Tibial nerve (tissue), 4 donors: ENCODE results near the gene BICDL1. TPM values are rescaled to one million over a fixed set of nuclear protein-coding genes. Genes with fewer than 3 reads are reported as not detected.

Experiments used
- DNase-seq, 2 donors: peaks; one replicate each; pipeline ENCODE4 v3.0.0-alpha.2; 2019; ENCODE audit warnings: low spot score in 2 of 2
- H3K27ac ChIP-seq, 4 donors: fragments of 200-600 bp; sonication (generic) in 3 of 4; one replicate each; pipeline ENCODE4 v1.5.1; 2017 to 2019; ENCODE audit warnings: mild to moderate bottlenecking in 1 of 4
- H3K27me3 ChIP-seq, 2 donors: fragments of 200-600 bp; sonication (generic) in 1 of 2; one replicate each; pipeline versions ENCODE4 v1.5.1 to v1.6.0; 2017 to 2019
- H3K36me3 ChIP-seq, 3 donors: fragments of 200-600 bp; sonication (generic); one replicate each; pipeline ENCODE4 v1.5.1; 2018 to 2019
- H3K4me1 ChIP-seq, 4 donors: fragments of 200-600 bp; sonication (generic) in 3 of 4; one replicate each; pipeline ENCODE4 v1.5.1; 2017 to 2019
- H3K4me3 ChIP-seq, 4 donors: fragments of 200-600 bp; sonication (generic) in 3 of 4; one replicate each; pipeline ENCODE4 v1.5.1; 2017 to 2019; ENCODE audit warnings: mild to moderate bottlenecking in 1 of 4, moderate library complexity in 1 of 4
- H3K9me3 ChIP-seq, 4 donors: fragments of 200-600 bp; sonication (generic) in 3 of 4; one replicate each; pipeline ENCODE4 v1.5.1; 2017 to 2019
- EP300 ChIP-seq, 2 donors: sonication (generic); formaldehyde crosslinking; IDR thresholded peaks; one replicate each; pipeline ENCODE4 v1.6.1; 2017; ENCODE audit warnings: antibody characterized with exemption in 2 of 2, mild to moderate bottlenecking in 1 of 2
- POLR2A ChIP-seq, 2 donors: fragments of 450-650 bp; IDR thresholded peaks; one replicate each; pipeline ENCODE4 v1.6.1; 2017; ENCODE audit warnings: antibody characterized with exemption in 2 of 2, mild to moderate bottlenecking in 2 of 2, moderate library complexity in 2 of 2
- WGBS, 2 donors: methylation state at CpG; one replicate each; pipeline ENCODE4 v1.1.5; 2018; 5-methylcytosine and 5-hydroxymethylcytosine counted together
- total RNA-seq, 4 donors: library from RNA; depleted of rRNA; stranded (reverse); fragments of >200 nt; gene quantifications; one replicate each; pipeline ENCODE4 v1.1.0, GENCODE V29; 2016
- TF ChIP-seq, protein P1 (sequence below), 5 experiments: fragments of 200-600 bp in 3 of 5; fragments of 450-650 bp in 2 of 5; sonication (generic) in 3 of 5; IDR thresholded peaks; one replicate each; pipeline ENCODE4 v1.5.1; 2016 to 2019; ENCODE audit warnings: antibody characterized with exemption in 5 of 5, mild to moderate bottlenecking in 3 of 5, moderate library complexity in 2 of 5

Gene BICDL1
- total RNA-seq, 4 donors from 2014 or later = 0.66 to 1.5 (median 1.4) TPM; not detected in 1

DNA sequence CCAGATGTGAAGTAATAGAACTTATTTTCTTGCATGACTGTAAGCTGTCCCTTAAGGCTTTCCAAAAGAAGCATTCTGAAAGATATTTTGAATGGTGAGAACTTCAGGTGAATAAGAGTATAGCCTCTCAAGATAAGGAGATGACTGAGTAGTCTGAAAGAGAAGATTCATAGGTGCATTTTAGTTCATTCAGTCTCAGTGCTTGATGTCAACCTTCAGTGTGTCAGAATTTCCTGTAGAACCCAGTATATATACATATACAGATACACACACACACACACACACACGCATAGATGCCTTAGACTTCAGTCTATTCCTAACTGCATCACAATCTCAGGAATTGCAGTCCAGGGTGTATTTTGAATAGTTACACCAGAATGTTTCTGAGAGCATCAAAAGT lies 7.4 kb downstream of the BICDL1 start:
- 88 to 94% methylated on average over 1 of the region's 1 CpG for WGBS, 2 donors
- Histone ChIP-seq H3K4me3 (no peak overlapping the region), H3K27ac (no peak overlapping the region), H3K4me1 (no peaks in the 10 kb centered on the region), H3K27me3 (peaks cover 0 to 9% of the 10 kb centered on the region in 2 donors), H3K36me3 (no peaks in the 10 kb centered on the region), H3K9me3 (no peaks in the 10 kb centered on the region)
- TF ChIP-seq POLR2A (IDR thresholded peaks at IDR 0.05) = no peak
- no peak for TF ChIP-seq EP300 (IDR thresholded peaks at IDR 0.05)
- TF ChIP-seq, protein P1, sequence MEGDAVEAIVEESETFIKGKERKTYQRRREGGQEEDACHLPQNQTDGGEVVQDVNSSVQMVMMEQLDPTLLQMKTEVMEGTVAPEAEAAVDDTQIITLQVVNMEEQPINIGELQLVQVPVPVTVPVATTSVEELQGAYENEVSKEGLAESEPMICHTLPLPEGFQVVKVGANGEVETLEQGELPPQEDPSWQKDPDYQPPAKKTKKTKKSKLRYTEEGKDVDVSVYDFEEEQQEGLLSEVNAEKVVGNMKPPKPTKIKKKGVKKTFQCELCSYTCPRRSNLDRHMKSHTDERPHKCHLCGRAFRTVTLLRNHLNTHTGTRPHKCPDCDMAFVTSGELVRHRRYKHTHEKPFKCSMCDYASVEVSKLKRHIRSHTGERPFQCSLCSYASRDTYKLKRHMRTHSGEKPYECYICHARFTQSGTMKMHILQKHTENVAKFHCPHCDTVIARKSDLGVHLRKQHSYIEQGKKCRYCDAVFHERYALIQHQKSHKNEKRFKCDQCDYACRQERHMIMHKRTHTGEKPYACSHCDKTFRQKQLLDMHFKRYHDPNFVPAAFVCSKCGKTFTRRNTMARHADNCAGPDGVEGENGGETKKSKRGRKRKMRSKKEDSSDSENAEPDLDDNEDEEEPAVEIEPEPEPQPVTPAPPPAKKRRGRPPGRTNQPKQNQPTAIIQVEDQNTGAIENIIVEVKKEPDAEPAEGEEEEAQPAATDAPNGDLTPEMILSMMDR (IDR thresholded peaks at IDR 0.05) = no peak
- no peak for DNase-seq

DNA sequence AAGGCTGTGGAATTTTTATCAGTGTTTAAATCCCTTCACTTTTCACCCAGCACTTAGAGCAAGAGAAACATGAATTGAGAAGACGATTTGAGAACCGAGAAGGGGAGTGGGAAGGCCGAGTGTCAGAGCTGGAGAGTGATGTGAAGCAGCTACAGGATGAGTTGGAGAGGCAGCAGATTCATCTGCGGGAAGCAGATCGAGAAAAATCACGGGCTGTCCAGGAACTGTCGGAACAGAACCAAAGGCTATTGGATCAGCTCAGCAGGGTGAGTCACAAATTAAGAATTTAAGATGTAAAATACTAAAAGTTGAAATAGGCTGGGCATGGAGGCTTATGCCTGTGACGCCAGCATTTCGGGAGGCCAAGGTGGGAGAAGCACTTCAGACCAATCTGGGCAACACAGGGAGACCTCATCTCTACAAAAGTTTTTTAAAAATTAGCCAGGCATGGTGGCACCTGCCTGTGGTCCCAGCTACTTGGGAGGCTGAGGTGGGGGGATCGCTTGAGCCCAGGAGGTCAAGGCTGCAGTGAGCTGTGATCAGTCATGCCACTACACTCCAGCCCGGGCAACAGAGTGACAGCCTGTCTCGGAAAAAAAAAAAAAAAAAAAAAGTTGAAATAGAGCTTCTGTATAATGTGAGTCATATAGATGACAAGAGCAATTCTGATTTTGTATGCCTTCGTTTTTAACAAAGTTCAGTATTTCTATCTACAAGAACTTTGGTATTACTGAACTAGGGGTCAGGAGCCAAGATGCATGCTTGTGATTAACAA lies 9.6 kb downstream of the BICDL1 start:
- Histone ChIP-seq H3K27ac (no peak overlapping the region), H3K4me3 (no peak overlapping the region), H3K9me3 (no peaks in the 10 kb centered on the region), H3K27me3 (no peaks in the 10 kb centered on the region), H3K4me1 (no peaks in the 10 kb centered on the region), H3K36me3 (no peaks in the 10 kb centered on the region)
- DNase-seq = no peak
- 79 to 83% methylated on average over 13 of the region's 13 CpGs for WGBS, 2 donors
- TF ChIP-seq, protein P1 (IDR thresholded peaks at IDR 0.05) = no peak
- no peak for TF ChIP-seq POLR2A (IDR thresholded peaks at IDR 0.05)
- TF ChIP-seq EP300 (IDR thresholded peaks at IDR 0.05) = no peak

DNA sequence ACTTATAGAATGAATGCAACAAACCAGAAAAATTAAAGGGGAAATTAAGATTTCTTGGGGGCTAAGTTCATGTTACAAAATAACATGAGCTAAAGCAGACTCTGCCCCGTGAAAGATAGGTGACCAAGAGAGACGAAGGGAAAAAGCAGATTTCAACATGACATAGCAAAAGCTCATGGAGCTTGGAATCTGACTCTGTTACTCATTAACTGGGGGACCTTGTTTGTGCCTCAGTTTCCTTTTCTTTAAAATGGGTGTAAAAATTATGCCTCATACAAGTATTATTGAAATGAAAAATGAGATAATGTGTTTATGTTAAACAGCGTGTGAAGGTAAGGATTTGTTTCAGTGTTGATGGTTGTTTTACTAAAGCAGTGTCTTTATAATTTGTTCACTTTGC lies 11.5 kb downstream of the BICDL1 start:
- 83 to 87% methylated on average over 3 of the region's 3 CpGs for WGBS, 2 donors
- H3K27me3 ChIP-seq = no peaks in the 10 kb centered on the region

DNA sequence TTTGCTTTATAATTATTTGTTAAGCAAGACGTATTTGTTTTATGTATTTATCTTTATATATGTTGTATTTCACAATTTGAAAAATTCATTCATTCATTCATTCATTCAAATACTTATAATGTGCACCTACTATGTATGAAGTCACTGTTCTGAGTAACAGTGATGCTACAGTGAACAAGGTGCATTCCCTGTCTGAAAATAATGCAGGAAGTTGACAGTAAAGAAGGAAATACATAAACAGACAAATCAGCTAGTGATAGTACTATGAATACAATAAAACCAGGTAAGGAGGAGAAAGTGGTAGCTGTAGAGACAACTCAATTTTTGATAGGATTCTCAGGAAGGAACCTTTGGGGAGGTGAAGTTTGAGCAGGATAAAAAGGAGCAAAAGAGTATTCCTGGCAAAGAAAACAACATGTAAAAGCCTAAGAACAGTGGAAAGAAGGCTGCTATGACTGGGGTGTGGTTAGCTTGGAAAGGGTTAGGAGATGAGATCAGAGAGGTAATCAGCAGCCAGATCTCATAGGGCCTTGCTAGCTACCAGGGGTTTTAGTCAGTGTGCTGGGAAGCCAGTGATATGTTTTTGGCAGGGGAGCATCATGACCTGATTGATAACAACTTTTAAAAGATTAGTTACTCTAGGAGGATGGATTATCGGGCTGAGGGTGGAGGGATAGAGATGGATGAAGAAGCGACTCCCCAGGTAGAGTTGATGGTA lies 17.4 kb downstream of the BICDL1 start:
- Histone ChIP-seq H3K9me3 (no peaks in the 10 kb centered on the region), H3K4me3 (no peak overlapping the region), H3K4me1 (no peaks in the 10 kb centered on the region), H3K27ac (no peak overlapping the region), H3K36me3 (no peaks in the 10 kb centered on the region), H3K27me3 (peaks cover 0 to 5% of the 10 kb centered on the region in 2 donors)
- 57 to 59% methylated on average over 3 of the region's 3 CpGs for WGBS, 2 donors
- no peak for DNase-seq
- TF ChIP-seq POLR2A (IDR thresholded peaks at IDR 0.05) = no peak
- TF ChIP-seq EP300 (IDR thresholded peaks at IDR 0.05) = no peak

More for the DNA sequence above, 11.5 kb downstream of the BICDL1 start:
- Histone ChIP-seq H3K9me3 (no peaks in the 10 kb centered on the region), H3K4me3 (no peak overlapping the region), H3K27ac (no peak overlapping the region), H3K4me1 (no peaks in the 10 kb centered on the region), H3K36me3 (no peaks in the 10 kb centered on the region)
- no peak for DNase-seq
- no peak for TF ChIP-seq EP300 (IDR thresholded peaks at IDR 0.05)
- TF ChIP-seq, protein P1 (IDR thresholded peaks at IDR 0.05) = no peak
- no peak for TF ChIP-seq POLR2A (IDR thresholded peaks at IDR 0.05)

DNA sequence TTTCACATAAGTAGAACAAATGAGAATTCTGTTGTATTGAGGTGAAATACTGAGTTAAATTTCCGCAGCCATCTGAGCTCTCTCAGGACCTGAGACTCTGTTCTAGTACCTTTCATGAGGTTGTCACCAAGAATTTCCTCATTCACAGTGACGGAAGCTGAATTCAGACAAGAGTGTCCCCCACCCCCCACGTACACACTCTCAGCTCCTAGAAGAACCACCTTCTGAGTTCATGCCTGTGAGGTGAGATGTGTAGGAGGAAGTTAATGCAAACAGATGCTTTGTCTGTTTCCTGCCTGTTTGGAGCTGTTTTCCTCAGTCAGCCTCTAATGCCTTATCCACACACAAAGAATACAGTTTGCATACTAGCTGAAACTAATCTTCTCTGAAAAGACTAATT lies 18.2 kb downstream of the BICDL1 start:
- Histone ChIP-seq H3K27ac (no peak overlapping the region), H3K36me3 (no peaks in the 10 kb centered on the region), H3K4me3 (no peak overlapping the region), H3K9me3 (no peaks in the 10 kb centered on the region), H3K27me3 (peaks cover 0 to 5% of the 10 kb centered on the region in 2 donors), H3K4me1 (no peaks in the 10 kb centered on the region)
- no peak for DNase-seq
- TF ChIP-seq POLR2A (IDR thresholded peaks at IDR 0.05) (no peak), EP300 (IDR thresholded peaks at IDR 0.05) (no peak)
- TF ChIP-seq, protein P1 (IDR thresholded peaks at IDR 0.05) = no peak
- 41 to 43% methylated on average over 3 of the region's 3 CpGs for WGBS, 2 donors
